Ovary (tissue), 3 donors: ENCODE results near the gene OPN5.

Experiments used
- POLR2A ChIP-seq: fragments of 450-650 bp; IDR thresholded peaks from one replicate; pipeline ENCODE4 v1.6.1; 2017; ENCODE audit warnings: antibody characterized with exemption, mild to moderate bottlenecking, moderate library complexity
- TF ChIP-seq, protein P1 (sequence below), 3 donors: fragments of 450-650 bp in 2 of 3; fragments of 200-600 bp in 1 of 3; IDR thresholded peaks; one replicate each; pipeline versions ENCODE4 v1.5.1 to v1.8.0; 2016 to 2022; ENCODE audit warnings: antibody characterized with exemption in 3 of 3, mild to moderate bottlenecking in 1 of 3
- donor health status: DM: no; HTN: no; CAD: no.

DNA sequence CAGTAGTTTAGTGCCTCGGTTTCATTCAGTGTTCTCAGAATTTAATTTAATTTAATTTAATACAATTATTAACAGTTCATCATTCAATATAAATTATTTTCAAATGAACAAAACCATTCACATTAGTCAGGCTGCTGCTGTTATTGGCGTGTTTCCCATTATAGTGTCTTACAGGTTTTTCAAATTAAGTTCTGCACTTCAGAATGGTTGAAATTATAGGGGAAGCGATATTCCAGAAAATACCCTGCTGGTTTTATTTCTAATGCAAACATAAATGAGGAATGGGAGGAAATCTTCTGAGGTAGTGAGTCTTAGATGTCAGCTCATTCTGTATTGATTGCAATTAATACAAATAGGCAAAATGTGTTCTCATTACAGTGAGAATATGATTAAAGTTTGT lies 37.6 kb downstream of the OPN5 start:
- TF ChIP-seq, protein P1, sequence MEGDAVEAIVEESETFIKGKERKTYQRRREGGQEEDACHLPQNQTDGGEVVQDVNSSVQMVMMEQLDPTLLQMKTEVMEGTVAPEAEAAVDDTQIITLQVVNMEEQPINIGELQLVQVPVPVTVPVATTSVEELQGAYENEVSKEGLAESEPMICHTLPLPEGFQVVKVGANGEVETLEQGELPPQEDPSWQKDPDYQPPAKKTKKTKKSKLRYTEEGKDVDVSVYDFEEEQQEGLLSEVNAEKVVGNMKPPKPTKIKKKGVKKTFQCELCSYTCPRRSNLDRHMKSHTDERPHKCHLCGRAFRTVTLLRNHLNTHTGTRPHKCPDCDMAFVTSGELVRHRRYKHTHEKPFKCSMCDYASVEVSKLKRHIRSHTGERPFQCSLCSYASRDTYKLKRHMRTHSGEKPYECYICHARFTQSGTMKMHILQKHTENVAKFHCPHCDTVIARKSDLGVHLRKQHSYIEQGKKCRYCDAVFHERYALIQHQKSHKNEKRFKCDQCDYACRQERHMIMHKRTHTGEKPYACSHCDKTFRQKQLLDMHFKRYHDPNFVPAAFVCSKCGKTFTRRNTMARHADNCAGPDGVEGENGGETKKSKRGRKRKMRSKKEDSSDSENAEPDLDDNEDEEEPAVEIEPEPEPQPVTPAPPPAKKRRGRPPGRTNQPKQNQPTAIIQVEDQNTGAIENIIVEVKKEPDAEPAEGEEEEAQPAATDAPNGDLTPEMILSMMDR (IDR thresholded peaks at IDR 0.05): no peak
- TF ChIP-seq POLR2A: no peak
